Stimulated activated CD4-positive, alpha-beta T cell treated with anti-CD3 and anti-CD28 coated beads, Interleukin-12 subunit alpha, Interleukin-12 subunit beta, amount 100 ng/mL, for 48 hours (primary cell): ENCODE data around the gene NCKIPSD.
"Not testable (repeated sequence)": the region's sequence is repeated elsewhere in the genome, so short reads cannot be mapped to it uniquely, and the experiment has no call there.

Experiments
- DNase-seq, 3 donors: peaks; one replicate each; pipeline ENCODE4 v3.0.0-alpha.2; 2020; ENCODE audit warnings: low read depth in 2 of 3, low spot score in 1 of 3

The NCKIPSD gene

GRCh38 chr3:48685603-48686511 lies at the start of gene NCKIPSD:
Gene NCKIPSD (minus strand): TSS chr3:48685915. CDS start chr3:48685807, 108 bp downstream.
- DNase-seq, result peak; percentile 81 to 91 (median 88)

- DNase-seq, result not testable (repeated sequence)
These were observed 49.5 kb upstream of the NCKIPSD start for GRCh38 chr3:48735075-48735767.

- not testable (repeated sequence) for DNase-seq
These were observed 48.8 kb upstream of the NCKIPSD start for GRCh38 chr3:48734541-48734940.

- not testable (repeated sequence) for DNase-seq
These were observed 48.2 kb upstream of the NCKIPSD start for GRCh38 chr3:48733752-48734518.

DNA sequence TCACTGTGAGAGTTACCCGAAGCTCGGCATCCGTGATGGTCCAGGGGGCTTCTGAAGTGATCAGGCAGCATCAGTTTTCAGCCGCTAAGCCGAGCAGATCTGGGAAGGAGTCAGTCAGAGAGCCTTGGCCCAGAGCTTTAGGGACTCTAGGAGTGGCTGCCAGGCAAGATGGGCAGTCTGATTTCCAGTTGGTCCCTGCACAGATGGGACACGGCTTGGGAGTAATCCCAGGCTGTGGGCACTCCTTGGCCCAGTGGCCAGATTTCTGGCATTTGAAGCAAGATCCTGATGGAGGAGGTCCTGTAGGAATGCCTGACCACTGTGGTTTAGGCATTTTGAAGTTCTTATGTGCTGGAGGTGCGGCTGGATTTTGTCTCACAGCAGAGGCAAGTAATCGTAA lies 41.8 kb upstream of the NCKIPSD start:
- no peak for DNase-seq

- DNase-seq, result not testable (repeated sequence)
These were observed 39.6 kb upstream of the NCKIPSD start for GRCh38 chr3:48725185-48725855.

GRCh38 chr3:48723725-48724124 lies 38.0 kb upstream of the NCKIPSD start:
- DNase-seq, result no peak

DNA sequence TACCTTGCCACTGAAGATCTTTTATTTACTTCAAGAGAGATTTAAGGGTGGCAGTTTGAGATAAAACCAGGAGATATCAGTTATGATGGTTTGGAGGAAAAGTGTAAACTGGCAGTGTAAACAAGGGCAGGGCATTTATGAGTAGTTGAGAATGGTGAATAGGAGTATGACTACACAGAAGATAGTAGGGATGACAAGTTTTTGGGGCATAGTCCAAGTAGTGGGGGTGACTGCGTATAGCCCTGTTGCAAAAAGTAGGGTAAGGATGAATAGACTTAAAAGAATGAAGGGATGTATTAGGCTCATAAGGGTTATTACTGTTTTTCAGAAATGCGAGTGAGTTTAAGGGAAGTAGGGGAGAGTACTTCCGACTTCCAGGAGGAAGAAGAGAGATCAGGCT lies 37.6 kb upstream of the NCKIPSD start:
- DNase-seq, result not testable (repeated sequence)

GRCh38 chr3:48716982-48717746 lies 31.4 kb upstream of the NCKIPSD start, which contains the start of gene IP6K2:
Gene IP6K2 (minus strand): TSS chr3:48717221. CDS start chr3:48695291, 21,930 bp downstream.
- DNase-seq, result peak; percentile 98 to 100 (median 99)

DNA sequence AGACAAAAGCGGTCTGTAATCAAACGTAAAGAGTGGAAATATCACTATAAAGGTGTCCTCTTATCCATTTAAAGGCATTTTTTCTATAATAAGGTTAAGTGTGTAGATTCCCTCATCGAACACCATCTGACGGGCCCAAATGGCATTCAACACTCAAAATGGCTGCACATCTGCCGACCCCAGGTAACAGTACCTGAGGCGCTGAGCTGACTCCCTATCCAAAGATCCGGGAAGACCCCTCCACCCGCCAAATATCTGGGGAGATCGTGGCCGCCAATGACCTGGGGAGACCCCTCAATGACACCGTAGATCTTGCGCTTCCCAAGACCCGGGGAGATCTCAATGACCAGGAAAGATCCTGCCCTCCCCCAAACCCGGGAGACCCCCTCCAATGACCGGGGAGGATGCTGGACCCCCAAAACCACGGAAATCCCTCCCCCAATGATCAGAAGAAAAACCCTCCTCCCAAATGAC lies 30.8 kb upstream of the NCKIPSD start:
- peak in 2 of 3 donors; percentile 13 to 16 for DNase-seq

DNA sequence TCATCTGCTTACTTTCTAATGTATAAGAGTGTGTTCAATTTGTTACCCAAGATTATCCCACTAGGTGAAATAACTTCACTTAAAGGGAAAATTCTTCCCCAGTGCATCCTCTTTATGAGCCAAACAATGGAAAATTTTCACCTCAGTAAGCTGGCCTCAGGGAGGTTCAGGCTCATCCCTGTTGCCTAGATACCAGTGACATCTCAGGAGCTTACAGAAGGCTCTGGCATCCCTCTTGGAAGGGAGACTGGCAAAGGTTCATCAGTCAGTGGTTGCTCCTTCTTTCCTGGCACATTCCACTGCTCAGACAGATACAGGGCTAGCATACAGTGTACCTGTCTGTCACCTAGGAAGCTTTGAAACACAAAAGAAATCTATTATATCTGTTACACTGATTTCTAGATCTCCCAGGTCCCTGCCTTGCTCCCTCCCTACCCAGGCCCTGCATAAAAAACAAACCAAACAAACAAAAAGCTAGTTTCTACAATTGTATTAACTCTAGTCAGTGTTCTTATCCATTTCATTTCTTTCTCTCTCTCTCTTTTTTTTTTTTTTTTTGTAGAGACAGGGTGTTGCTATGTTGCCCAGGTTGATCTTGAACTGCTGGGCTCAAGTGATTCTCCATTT lies 29.6 kb upstream of the NCKIPSD start:
- no peak for DNase-seq

DNA sequence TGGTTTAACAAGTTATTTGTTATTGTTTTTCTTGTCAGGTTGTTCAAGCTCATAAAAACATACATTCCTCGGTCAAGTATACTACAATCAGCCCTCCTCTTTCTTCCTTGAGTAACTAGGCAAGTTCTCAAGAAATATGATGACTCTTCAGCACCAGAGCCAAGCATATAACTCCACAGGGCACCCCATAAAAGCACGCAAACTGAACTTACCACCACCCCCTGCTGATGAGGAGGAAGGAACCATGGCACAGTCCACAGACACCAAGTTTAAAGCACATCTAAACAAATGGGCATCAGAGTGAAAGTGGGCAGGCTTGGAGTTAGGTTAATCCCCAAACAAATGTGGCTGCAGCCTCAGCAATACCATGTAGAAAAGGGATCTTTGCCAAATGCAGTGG lies 26.0 kb upstream of the NCKIPSD start:
- no peak for DNase-seq

DNA sequence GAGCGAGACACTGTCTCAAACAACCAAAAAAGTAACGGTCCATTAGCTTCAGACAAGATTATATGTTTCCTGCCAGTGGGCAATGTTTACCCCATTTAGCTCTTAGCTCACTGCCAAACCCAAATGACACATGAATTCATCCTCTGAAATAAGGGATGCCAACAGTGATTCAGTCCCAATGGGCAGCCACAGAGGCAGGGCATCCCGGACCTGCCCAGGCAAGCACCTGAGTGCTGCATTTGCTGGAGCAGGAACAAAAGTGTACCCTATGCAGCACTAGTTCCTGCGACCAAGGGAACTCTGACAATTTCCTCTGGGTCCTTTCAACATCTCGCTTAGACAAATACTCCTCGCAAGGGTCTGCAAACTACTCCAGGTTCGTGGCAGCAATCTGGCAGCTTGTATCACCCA lies 23.3 kb upstream of the NCKIPSD start:
- no peak for DNase-seq

DNA sequence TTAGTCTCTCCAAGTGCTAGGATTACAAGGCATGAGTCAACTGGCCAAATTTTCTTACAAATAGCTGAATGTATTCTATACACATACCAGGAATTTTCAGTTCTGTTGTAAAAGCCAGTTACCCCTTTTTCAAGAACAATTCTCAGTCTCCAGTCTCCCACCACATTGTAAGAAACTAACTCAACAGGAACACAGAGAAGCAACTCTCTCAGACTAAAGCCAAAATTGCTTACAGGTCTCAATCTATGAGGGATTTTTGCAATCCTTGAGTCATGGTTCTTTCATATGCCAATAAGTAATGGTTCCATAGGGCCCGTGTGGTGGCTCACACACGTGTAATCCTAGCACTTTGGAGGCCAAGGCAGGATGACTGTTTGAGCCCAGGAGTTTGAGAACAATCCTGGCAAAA lies 22.8 kb upstream of the NCKIPSD start:
- no peak for DNase-seq

GRCh38 chr3:48707157-48707556 lies 21.4 kb upstream of the NCKIPSD start:
- DNase-seq, result no peak

- no peak for DNase-seq
These were observed 16.7 kb upstream of the NCKIPSD start for GRCh38 chr3:48702320-48702920.

GRCh38 chr3:48700731-48701405 lies 15.2 kb upstream of the NCKIPSD start:
- no peak for DNase-seq

DNA sequence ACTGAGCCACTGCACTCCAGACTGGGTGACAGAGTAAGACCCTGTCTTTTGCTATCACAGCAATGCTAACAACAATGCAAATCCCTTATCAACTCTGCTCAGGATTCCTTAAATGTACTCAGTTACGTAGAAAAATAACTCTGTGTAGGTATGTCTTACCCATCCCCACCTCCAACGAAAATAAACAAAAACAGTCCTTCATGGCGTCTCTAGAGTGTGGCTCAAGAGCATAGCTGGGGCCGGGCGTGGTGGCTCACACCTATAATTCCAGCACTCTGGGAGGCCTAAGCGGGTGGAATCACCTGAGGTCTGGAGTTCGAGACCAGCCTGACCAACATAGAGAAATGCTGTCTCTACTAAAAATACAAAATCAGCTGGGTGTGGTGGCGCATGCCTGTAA lies 13.2 kb upstream of the NCKIPSD start:
- DNase-seq, result no peak
